HEK293 (cell line): ENCODE results near the gene C14orf119.

ENCODE experiments used
- CTCF ChIA-PET: fragments of 350-600 bp; formaldehyde crosslinking; extraction: SDS; loops from one replicate; lab custom pipeline; 2021; ENCODE audit warnings: antibody characterized with exemption; lab: Yijun Ruan, JAX
- POLR2A ChIA-PET: fragments of 300-600 bp; formaldehyde crosslinking; extraction: SDS; loops from one replicate; lab custom pipeline; 2020; ENCODE audit warnings: antibody characterized with exemption, inconsistent platforms; lab: Yijun Ruan, JAX
- H3K27ac ChIP-seq: fragments of 200-500 bp; sonication (Bioruptor generic); 2 replicates; pipeline ENCODE4 v1.5.1; 2014; ENCODE audit warnings: low read depth, low read length, control low read depth, inconsistent platforms; ENCODE audit errors: extremely low read depth
- H3K36me3 ChIP-seq, 2 experiments: fragments of 200-500 bp in 1 of 2; sonication (Bioruptor generic) in 1 of 2; 1 replicate in 1 of 2; 2 replicates in 1 of 2; pipeline ENCODE4 v1.5.1; 2014 to 2017; ENCODE audit warnings: inconsistent platforms in 2 of 2, low read length in 2 of 2; ENCODE audit not compliant: control insufficient read depth in 2 of 2, insufficient read depth in 1 of 2
- H3K4me1 ChIP-seq: fragments of 200-500 bp; sonication (Bioruptor generic); 2 replicates; pipeline ENCODE4 v1.5.1; 2014; ENCODE audit warnings: mild to moderate bottlenecking, low read length, inconsistent platforms; ENCODE audit not compliant: control insufficient read depth, insufficient read depth
- H3K4me3 ChIP-seq: 2 replicates; pipeline ENCODE4 v1.5.1; 2011; ENCODE audit warnings: low read depth, mild to moderate bottlenecking, control low read depth, low read length, moderate library complexity
- H3K9me3 ChIP-seq: fragments of 200-500 bp; sonication (Bioruptor generic); 2 replicates; pipeline ENCODE4 v1.5.1; 2014; ENCODE audit warnings: low read depth, low read length, inconsistent platforms; ENCODE audit not compliant: control insufficient read depth, insufficient read depth
- MEIS1 ChIP-seq: sonication (generic); formaldehyde crosslinking; IDR thresholded peaks from 2 replicates; pipeline ENCODE4 v1.8.1; 2022; ENCODE audit warnings: missing genetic modification reagents, mild to moderate bottlenecking, borderline replicate concordance
- PRDM2 ChIP-seq: fragments of 450-650 bp; formaldehyde crosslinking; IDR thresholded peaks from 2 replicates; pipeline ENCODE4 v1.5.1; 2016; ENCODE audit warnings: missing biosample characterization, missing genetic modification characterization, borderline replicate concordance
- SCRT1 ChIP-seq: fragments of 450-650 bp; formaldehyde crosslinking; IDR thresholded peaks from 2 replicates; pipeline ENCODE4 v1.5.1; 2016; ENCODE audit warnings: missing biosample characterization, missing genetic modification characterization, borderline replicate concordance
- ZBTB20 ChIP-seq: fragments of 450-650 bp; formaldehyde crosslinking; IDR thresholded peaks from 2 replicates; pipeline ENCODE4 v1.5.1; 2016; ENCODE audit warnings: missing biosample characterization, missing genetic modification characterization
- ZNF138 ChIP-seq: fragments of 450-650 bp; formaldehyde crosslinking; IDR thresholded peaks from 2 replicates; pipeline ENCODE4 v1.5.1; 2016; ENCODE audit warnings: missing biosample characterization, missing genetic modification characterization, borderline replicate concordance
- ZNF140 ChIP-seq: fragments of 450-650 bp; formaldehyde crosslinking; IDR thresholded peaks from 2 replicates; pipeline ENCODE4 v1.5.1; 2016; ENCODE audit warnings: missing biosample characterization, missing genetic modification characterization
- ZNF146 ChIP-seq: fragments of 450-650 bp; formaldehyde crosslinking; IDR thresholded peaks from 2 replicates; pipeline ENCODE4 v1.5.1; 2016; ENCODE audit warnings: missing biosample characterization, missing genetic modification characterization
- ZNF266 ChIP-seq: fragments of 450-650 bp; formaldehyde crosslinking; IDR thresholded peaks from 2 replicates; pipeline ENCODE4 v1.5.1; 2016; ENCODE audit warnings: missing biosample characterization, missing genetic modification characterization, low read depth
- ZNF292 ChIP-seq: fragments of 450-650 bp; formaldehyde crosslinking; IDR thresholded peaks from 2 replicates; pipeline ENCODE4 v1.5.1; 2016; ENCODE audit warnings: low read depth, missing biosample characterization, missing genetic modification characterization, borderline replicate concordance
- ZNF324 ChIP-seq: fragments of 450-650 bp; formaldehyde crosslinking; IDR thresholded peaks from 2 replicates; pipeline ENCODE4 v1.5.1; 2016; ENCODE audit warnings: missing biosample characterization, missing genetic modification characterization
- ZNF362 ChIP-seq: fragments of 450-650 bp; formaldehyde crosslinking; IDR thresholded peaks from 2 replicates; pipeline ENCODE4 v1.5.1; 2016; ENCODE audit warnings: missing biosample characterization, missing genetic modification characterization
- ZNF473 ChIP-seq: fragments of 450-650 bp; formaldehyde crosslinking; IDR thresholded peaks from 2 replicates; pipeline ENCODE4 v1.5.1; 2017; ENCODE audit warnings: missing biosample characterization, missing genetic modification characterization
- ZNF514 ChIP-seq: fragments of 450-650 bp; formaldehyde crosslinking; IDR thresholded peaks from 2 replicates; pipeline ENCODE4 v1.5.1; 2016; ENCODE audit warnings: missing biosample characterization, missing genetic modification characterization
- ZNF544 ChIP-seq: fragments of 450-650 bp; formaldehyde crosslinking; IDR thresholded peaks from 2 replicates; pipeline ENCODE4 v1.5.0; 2017; ENCODE audit warnings: missing biosample characterization, missing genetic modification characterization
- ZNF624 ChIP-seq: fragments of 450-650 bp; formaldehyde crosslinking; IDR thresholded peaks from 2 replicates; pipeline ENCODE4 v1.5.1; 2017; ENCODE audit warnings: missing biosample characterization, missing genetic modification characterization
- ZNF629 ChIP-seq: fragments of 450-650 bp; formaldehyde crosslinking; IDR thresholded peaks from 2 replicates; pipeline ENCODE4 v1.5.1; 2017; ENCODE audit warnings: missing biosample characterization, missing genetic modification characterization
- ZNF654 ChIP-seq: fragments of 450-650 bp; formaldehyde crosslinking; IDR thresholded peaks from 2 replicates; pipeline ENCODE4 v1.5.1; 2016; ENCODE audit warnings: low read depth, missing biosample characterization, missing genetic modification characterization
- ZNF792 ChIP-seq: fragments of 450-650 bp; formaldehyde crosslinking; IDR thresholded peaks from 2 replicates; pipeline ENCODE4 v1.5.1; 2016; ENCODE audit warnings: missing biosample characterization, missing genetic modification characterization
- TF ChIP-seq, protein P1 (sequence below): fragments of 450-650 bp; formaldehyde crosslinking; IDR thresholded peaks from 2 replicates; pipeline ENCODE4 v1.5.1; 2016; ENCODE audit warnings: missing biosample characterization, missing genetic modification characterization
- TF ChIP-seq, protein P2 (sequence below): fragments of 450-650 bp; formaldehyde crosslinking; IDR thresholded peaks from 2 replicates; pipeline ENCODE4 v1.5.1; 2017; ENCODE audit warnings: missing biosample characterization, missing genetic modification characterization

The C14orf119 gene

DNA sequence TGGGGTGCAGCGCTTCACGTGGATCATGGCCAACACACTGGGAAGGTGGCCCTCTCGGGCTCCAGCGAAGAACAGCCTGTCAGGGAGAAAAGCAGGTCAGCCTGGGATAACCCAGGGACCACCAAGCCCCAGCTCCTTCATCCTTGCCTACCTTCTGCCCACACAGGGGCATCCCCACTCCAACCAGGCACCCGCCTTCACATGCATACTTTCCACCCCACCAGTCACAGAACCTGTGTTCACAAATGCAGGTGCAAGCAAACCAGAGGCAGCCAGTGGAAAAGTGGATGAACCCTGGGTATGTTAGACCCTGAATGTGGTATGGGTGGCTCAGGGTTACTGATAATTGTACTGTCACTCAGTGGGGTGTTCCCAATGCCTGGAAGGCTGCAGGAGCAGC, 36.2 kb downstream of the C14orf119 start:
- peaks cover 0 to 11% of the 10 kb centered on the region in 2 experiments; a peak in 2 of 3 replicates for H3K36me3 ChIP-seq
- H3K4me1 ChIP-seq = no peaks in the 10 kb centered on the region
- POLR2A ChIA-PET = no interaction called here
- CTCF ChIA-PET = interaction anchor here (0.7 to 2.9 kb wide), 3 partner anchors 10 to 916 kb away, joined by 3 to 25 read pairs (median 16); no protein-coding TSS in a partner anchor
- H3K4me3 ChIP-seq = no peak overlapping the region
- TF ChIP-seq ZNF544 (tag by site-specific recombination) (no peak), MEIS1 (CRISPR knock-in tag) (no peak), ZNF138 (tag by site-specific recombination) (no peak), SCRT1 (tag by site-specific recombination) (no peak), ZNF292 (tag by site-specific recombination) (no peak), ZNF624 (tag by site-specific recombination) (no peak), ZBTB20 (tag by site-specific recombination) (no peak), ZNF266 (tag by site-specific recombination) (no peak), PRDM2 (tag by site-specific recombination) (no peak), ZNF629 (no peak), ZNF324 (tag by site-specific recombination) (no peak), ZNF654 (tag by site-specific recombination) (no peak), ZNF473 (tag by site-specific recombination) (no peak), ZNF514 (tag by site-specific recombination) (no peak), ZNF140 (tag by site-specific recombination) (no peak), ZNF146 (tag by site-specific recombination) (no peak), ZNF362 (tag by site-specific recombination) (no peak), ZNF792 (tag by site-specific recombination) (no peak)
- TF ChIP-seq, protein P1, sequence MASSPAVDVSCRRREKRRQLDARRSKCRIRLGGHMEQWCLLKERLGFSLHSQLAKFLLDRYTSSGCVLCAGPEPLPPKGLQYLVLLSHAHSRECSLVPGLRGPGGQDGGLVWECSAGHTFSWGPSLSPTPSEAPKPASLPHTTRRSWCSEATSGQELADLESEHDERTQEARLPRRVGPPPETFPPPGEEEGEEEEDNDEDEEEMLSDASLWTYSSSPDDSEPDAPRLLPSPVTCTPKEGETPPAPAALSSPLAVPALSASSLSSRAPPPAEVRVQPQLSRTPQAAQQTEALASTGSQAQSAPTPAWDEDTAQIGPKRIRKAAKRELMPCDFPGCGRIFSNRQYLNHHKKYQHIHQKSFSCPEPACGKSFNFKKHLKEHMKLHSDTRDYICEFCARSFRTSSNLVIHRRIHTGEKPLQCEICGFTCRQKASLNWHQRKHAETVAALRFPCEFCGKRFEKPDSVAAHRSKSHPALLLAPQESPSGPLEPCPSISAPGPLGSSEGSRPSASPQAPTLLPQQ (tag by site-specific recombination) = no peak
- TF ChIP-seq, protein P2, sequence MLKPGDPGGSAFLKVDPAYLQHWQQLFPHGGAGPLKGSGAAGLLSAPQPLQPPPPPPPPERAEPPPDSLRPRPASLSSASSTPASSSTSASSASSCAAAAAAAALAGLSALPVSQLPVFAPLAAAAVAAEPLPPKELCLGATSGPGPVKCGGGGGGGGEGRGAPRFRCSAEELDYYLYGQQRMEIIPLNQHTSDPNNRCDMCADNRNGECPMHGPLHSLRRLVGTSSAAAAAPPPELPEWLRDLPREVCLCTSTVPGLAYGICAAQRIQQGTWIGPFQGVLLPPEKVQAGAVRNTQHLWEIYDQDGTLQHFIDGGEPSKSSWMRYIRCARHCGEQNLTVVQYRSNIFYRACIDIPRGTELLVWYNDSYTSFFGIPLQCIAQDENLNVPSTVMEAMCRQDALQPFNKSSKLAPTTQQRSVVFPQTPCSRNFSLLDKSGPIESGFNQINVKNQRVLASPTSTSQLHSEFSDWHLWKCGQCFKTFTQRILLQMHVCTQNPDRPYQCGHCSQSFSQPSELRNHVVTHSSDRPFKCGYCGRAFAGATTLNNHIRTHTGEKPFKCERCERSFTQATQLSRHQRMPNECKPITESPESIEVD = no peak
- TF ChIP-seq, all 188 proteins: peak for 0
- Histone ChIP-seq H3K9me3 (no peaks in the 10 kb centered on the region), H3K27ac (no peak overlapping the region)
